ENCODE measurements around the gene EDEM1. TPM values are rescaled to one million over a fixed set of nuclear protein-coding genes. Genes with fewer than 3 reads are reported as not detected.

The EDEM1 gene
- total and polyA plus RNA-seq, 10 of the 15 experiments (the other 5 are each of a cell fraction or from before 2014, with no cell fraction given), result 18.9 to 138 (median 57.5) TPM

- TF ChIP-seq BCL3 (IDR thresholded peaks at IDR 0.05; ENCODE audit: borderline replicate concordance, insufficient read depth, low read depth, low read length, poor library complexity, severe bottlenecking) (no peak), NRF1 (conservative IDR thresholded peaks at IDR 0.05; ENCODE audit: low read depth, low read length) (no peak), USF2 (IDR thresholded peaks at IDR 0.05; ENCODE audit: borderline replicate concordance, low read depth, low read length) (no peak), EP300 (IDR thresholded peaks at IDR 0.05; ENCODE audit: borderline replicate concordance in 1 of 2, control insufficient read depth in 1 of 2, low read depth in 2 of 2, low read length in 2 of 2) (no peak), REST (IDR thresholded peaks at IDR 0.05; ENCODE audit: low read depth, low read length) (no peak), HSF1 (IDR thresholded peaks at IDR 0.05; ENCODE audit: low read depth, low read length) (no peak), STAT1 (conservative IDR thresholded peaks at IDR 0.05) (no peak), DPF2 (IDR thresholded peaks at IDR 0.05) (no peak), MYC (IDR thresholded peaks at IDR 0.05; ENCODE audit: insufficient read depth, insufficient read length, insufficient replicate concordance, low read length, severe bottlenecking) (no peak), BMI1 (IDR thresholded peaks at IDR 0.05; ENCODE audit: borderline replicate concordance) (no peak), NR2F1 (conservative IDR thresholded peaks at IDR 0.05) (no peak), SKIL (IDR thresholded peaks at IDR 0.05; ENCODE audit: low read depth, poor library complexity, severe bottlenecking) (peak; percentile 18), CTCF (IDR thresholded peaks at IDR 0.05 in 2 of 3, conservative IDR thresholded peaks at IDR 0.05 in 1 of 3; ENCODE audit: control insufficient read depth in 2 of 3, extremely low read depth in 1 of 3, insufficient read depth in 1 of 3, low read depth in 3 of 3, low read length in 3 of 3) (no peak), LARP7 (IDR thresholded peaks at IDR 0.05) (no peak), POU2F2 (IDR thresholded peaks at IDR 0.05; ENCODE audit: borderline replicate concordance, low read depth, low read length) (no peak), PAX8 (IDR thresholded peaks at IDR 0.05) (no peak), STAT3 (IDR thresholded peaks at IDR 0.05; ENCODE audit: low read depth, low read length) (no peak)
Observed at GRCh38 chr3:5181469-5182141, 5.9 kb upstream of the EDEM1 start (continued).

Measured in GM12878 (cell line).